Glutamatergic neuron (in vitro differentiated cells): Measurements from ENCODE around the gene RNF4. TPM values are rescaled to one million over a fixed set of nuclear protein-coding genes. Genes with fewer than 3 reads are reported as not detected.

Experiments used
- DNase-seq: peaks from one replicate; pipeline ENCODE4 v3.0.0; 2022
- H3K27ac Mint-ChIP-seq: one replicate; pipeline ENCODE4 v1.8.0; 2020; ENCODE audit warnings: mild to moderate bottlenecking, mixed read lengths, inconsistent platforms; ENCODE audit not compliant: unreplicated experiment
- H3K27me3 Mint-ChIP-seq: one replicate; pipeline ENCODE4 v1.8.0; 2020; ENCODE audit warnings: mild to moderate bottlenecking, moderate library complexity, mixed read lengths, inconsistent platforms; ENCODE audit not compliant: unreplicated experiment
- H3K36me3 Mint-ChIP-seq: one replicate; pipeline ENCODE4 v1.8.0; 2020; ENCODE audit warnings: mild to moderate bottlenecking, mixed read lengths, inconsistent platforms; ENCODE audit not compliant: unreplicated experiment
- H3K4me1 Mint-ChIP-seq: one replicate; pipeline ENCODE4 v1.8.0; 2020; ENCODE audit warnings: mild to moderate bottlenecking, low read depth, mixed read lengths, inconsistent platforms; ENCODE audit not compliant: unreplicated experiment
- H3K4me3 Mint-ChIP-seq: one replicate; pipeline ENCODE4 v1.8.0; 2020; ENCODE audit warnings: mild to moderate bottlenecking, mixed read lengths, inconsistent platforms; ENCODE audit not compliant: unreplicated experiment
- H3K9me3 Mint-ChIP-seq: one replicate; pipeline ENCODE4 v1.8.0; 2020; ENCODE audit warnings: mild to moderate bottlenecking, moderate library complexity, mixed read lengths, inconsistent platforms; ENCODE audit not compliant: unreplicated experiment
- total RNA-seq: library from RNA; stranded (reverse); fragmentation: NEBNext Ultra II Directional; extraction: Animal tissue kit (Norgen Biotek cat#: 25700); gene quantifications from one replicate; pipeline ENCODE4 v1.2.1, GENCODE V29; 2021; ENCODE audit not compliant: unreplicated experiment
- TF ChIP-seq, protein P1 (sequence below): fragments of 200-600 bp; sonication (generic); IDR thresholded peaks from one replicate; pipeline ENCODE4 v1.5.0; 2021; ENCODE audit not compliant: partially characterized antibody, unreplicated experiment

The RNF4 gene
- total RNA-seq, 1 donor from 2014 or later: 73.6 TPM

DNA sequence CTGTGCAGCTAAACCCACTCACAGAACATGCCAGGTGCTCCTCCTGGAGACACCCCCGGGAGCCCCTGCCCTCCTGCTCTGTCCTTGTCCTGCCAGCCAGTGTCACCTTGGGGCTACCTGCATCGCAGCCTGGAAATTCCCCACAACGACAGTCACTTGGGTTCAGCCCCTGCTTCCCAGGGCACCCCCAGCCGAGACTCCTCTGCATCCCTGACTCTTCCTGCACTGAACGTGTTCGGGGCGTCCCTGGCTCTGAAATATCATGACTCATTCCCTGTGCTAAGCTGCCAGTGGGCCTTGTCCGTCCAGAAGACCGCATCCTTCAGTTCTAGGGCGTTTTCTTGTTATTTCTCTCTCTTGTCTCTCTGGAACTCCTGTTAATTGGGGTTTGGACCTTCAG, 44.3 kb upstream of the RNF4 start:
- Mint-ChIP-seq H3K27me3 (peaks cover 23% of the 10 kb centered on the region), H3K4me3 (no peak overlapping the region), H3K4me1 (peaks cover 3% of the 10 kb centered on the region), H3K27ac (no peak overlapping the region), H3K9me3 (peaks cover 9% of the 10 kb centered on the region), H3K36me3 (peaks cover 11% of the 10 kb centered on the region)
- TF ChIP-seq, protein P1, sequence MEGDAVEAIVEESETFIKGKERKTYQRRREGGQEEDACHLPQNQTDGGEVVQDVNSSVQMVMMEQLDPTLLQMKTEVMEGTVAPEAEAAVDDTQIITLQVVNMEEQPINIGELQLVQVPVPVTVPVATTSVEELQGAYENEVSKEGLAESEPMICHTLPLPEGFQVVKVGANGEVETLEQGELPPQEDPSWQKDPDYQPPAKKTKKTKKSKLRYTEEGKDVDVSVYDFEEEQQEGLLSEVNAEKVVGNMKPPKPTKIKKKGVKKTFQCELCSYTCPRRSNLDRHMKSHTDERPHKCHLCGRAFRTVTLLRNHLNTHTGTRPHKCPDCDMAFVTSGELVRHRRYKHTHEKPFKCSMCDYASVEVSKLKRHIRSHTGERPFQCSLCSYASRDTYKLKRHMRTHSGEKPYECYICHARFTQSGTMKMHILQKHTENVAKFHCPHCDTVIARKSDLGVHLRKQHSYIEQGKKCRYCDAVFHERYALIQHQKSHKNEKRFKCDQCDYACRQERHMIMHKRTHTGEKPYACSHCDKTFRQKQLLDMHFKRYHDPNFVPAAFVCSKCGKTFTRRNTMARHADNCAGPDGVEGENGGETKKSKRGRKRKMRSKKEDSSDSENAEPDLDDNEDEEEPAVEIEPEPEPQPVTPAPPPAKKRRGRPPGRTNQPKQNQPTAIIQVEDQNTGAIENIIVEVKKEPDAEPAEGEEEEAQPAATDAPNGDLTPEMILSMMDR: no peak
- DNase-seq: peak; percentile 8

DNA sequence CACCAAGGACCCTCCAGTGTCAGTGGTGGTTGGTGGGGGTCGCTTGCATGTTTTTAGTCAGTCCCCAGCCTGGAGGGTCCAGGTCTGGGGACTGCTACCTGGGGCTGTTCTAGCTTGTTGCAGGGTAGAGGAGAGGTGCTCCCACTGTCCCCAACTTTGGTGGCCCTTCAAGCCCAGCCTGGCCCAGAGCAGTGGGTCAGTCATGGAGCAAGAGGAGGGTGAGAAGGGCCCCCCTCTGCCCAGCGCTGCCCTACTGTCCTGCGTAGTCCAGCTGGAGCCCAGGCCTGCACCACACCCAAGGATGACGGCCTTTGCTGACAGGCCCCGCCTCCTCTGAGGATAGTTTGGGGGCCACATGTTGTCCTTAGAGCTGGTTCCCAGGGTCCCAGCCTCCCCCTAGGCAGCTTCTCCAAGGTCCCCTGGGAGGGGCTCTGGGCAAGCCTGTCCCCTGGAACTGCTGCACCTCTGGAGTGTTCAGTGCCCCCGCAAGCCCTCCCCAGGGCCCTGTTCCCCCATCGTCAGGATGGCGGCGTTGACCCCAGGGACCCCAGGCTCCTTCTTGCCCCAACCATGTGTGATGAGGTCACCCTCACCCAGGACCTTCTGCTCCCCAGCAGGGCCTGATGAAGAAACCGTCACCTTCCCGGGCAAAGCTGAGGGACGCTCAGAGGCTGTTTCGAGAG, 43.4 kb upstream of the RNF4 start:
- Mint-ChIP-seq H3K9me3 (peaks cover 4% of the 10 kb centered on the region), H3K36me3 (peaks cover 5% of the 10 kb centered on the region), H3K27ac (no peak overlapping the region), H3K4me3 (no peak overlapping the region), H3K27me3 (peaks cover 13% of the 10 kb centered on the region), H3K4me1 (no peaks in the 10 kb centered on the region)
- no peak for DNase-seq
- TF ChIP-seq, protein P1: no peak

DNA sequence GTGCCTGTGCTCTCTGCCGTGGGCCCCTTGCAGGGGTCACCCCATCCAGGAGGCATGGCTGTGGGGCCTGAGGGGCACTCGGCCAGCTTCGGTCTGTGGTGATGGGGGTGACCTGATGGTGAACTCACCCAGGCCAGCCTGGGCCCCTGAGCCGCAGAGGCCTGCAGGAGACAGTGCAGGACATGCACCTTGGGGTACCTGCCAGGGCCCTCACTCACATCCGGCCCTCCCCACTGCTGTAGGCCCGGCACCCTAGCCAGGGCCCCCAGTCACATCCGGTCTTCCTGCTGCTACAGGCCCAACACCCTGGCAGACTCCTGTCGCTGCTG, 42.9 kb upstream of the RNF4 start:
- peaks cover 4% of the 10 kb centered on the region for H3K9me3 Mint-ChIP-seq

DNA sequence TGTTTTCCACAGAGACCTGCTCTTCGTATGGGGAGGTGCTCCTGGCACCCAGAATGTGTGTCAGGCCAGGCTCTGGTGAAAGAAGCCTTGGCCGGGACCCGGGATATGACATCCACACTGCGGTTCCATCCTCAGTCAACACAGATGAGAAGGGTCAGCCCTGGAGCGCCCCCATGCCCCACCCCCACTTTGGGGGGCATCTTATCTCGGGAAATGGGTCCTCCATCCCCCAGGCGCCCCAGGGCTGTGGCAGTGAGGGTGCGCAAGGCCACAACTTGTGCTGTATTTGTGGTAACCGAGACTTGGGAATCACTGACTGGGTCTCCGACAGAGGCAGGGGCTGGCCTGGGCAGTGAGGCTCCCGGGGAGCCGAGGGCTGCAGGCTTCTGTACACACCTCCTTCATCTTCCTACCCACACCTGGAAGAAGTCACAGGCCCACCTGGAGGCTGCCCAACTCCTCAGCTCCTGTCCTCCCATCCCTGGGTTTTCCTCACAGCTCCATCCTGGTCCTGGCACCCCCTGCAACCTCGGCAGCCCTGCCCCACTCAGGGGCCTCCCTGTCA, 42.1 kb upstream of the RNF4 start:
- Mint-ChIP-seq H3K36me3 (peaks cover 5% of the 10 kb centered on the region), H3K27ac (no peak overlapping the region), H3K27me3 (peaks cover 10% of the 10 kb centered on the region), H3K4me1 (no peaks in the 10 kb centered on the region), H3K9me3 (peaks cover 4% of the 10 kb centered on the region), H3K4me3 (no peak overlapping the region)
- TF ChIP-seq, protein P1: no peak
- peak; percentile 10 for DNase-seq

More for the DNA sequence above, 42.9 kb upstream of the RNF4 start:
- TF ChIP-seq, protein P1: no peak
- Mint-ChIP-seq H3K27ac (no peak overlapping the region), H3K4me3 (no peak overlapping the region), H3K27me3 (peaks cover 13% of the 10 kb centered on the region), H3K36me3 (peaks cover 5% of the 10 kb centered on the region), H3K4me1 (no peaks in the 10 kb centered on the region)
- peak; percentile 11 for DNase-seq
